GM08714 (cell line): Measurements from ENCODE around the gene DLST.

Source experiments
- H3K4me3 ChIP-seq: fragments of 200-500 bp; sonication (Bioruptor generic); 2 replicates; pipeline ENCODE4 v1.5.1; 2014; ENCODE audit warnings: mild to moderate bottlenecking, low read length, inconsistent platforms
- ZNF274 ChIP-seq: IDR thresholded peaks from 2 replicates; pipeline ENCODE4 v1.6.1; 2012; ENCODE audit warnings: mild to moderate bottlenecking, low read depth, low read length

Gene DLST

GRCh38 chr14:74952697-74953484 lies 71.2 kb downstream of the DLST start:
- H3K4me3 ChIP-seq: no peak overlapping the region
- no peak for TF ChIP-seq ZNF274
